GM18519 (cell line): ENCODE data around the gene ZNF668.
A peak's percentile ranks its signal among the peaks of the same experiment; 100 is the strongest.

Source experiments
- ATAC-seq: cut with Tn5 transposase; IDR thresholded peaks from one replicate; pipeline ENCODE4 v1.9.1; 2021; ENCODE audit warnings: mild to moderate bottlenecking, moderate library complexity; ENCODE audit not compliant: unreplicated experiment, low FRiP score

ZNF668 gene

DNA sequence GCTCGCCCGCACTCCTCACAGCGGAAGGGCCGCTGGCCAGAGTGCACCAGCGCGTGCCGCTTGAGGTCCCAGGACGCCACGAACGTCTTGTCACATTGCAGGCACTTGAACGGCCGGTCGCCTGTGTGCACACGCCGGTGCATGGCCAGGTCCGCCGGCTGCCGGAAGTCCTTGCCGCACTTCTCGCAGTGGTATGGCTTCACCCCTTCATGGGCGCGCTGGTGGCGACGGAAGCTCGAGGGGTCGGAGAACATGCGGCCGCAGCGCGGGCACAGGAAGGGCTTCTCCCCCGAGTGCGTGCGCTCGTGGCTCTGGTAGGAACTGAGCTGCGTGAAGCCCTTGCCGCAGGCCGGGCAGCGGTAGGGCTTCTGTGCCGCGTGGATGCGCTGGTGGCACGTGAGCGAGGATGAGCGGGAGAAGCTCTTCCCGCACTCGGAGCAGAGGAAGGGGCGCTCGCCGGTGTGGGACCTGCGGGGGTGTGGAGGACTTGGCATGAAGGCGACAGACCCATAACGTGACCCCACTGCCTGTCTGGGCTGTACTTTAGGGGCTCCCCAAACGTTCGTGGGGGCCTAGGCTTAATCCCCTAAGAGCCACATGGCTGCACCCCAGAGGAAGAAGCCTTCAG, 12.1 kb downstream of the ZNF668 start:
- ATAC-seq, result no peak

DNA sequence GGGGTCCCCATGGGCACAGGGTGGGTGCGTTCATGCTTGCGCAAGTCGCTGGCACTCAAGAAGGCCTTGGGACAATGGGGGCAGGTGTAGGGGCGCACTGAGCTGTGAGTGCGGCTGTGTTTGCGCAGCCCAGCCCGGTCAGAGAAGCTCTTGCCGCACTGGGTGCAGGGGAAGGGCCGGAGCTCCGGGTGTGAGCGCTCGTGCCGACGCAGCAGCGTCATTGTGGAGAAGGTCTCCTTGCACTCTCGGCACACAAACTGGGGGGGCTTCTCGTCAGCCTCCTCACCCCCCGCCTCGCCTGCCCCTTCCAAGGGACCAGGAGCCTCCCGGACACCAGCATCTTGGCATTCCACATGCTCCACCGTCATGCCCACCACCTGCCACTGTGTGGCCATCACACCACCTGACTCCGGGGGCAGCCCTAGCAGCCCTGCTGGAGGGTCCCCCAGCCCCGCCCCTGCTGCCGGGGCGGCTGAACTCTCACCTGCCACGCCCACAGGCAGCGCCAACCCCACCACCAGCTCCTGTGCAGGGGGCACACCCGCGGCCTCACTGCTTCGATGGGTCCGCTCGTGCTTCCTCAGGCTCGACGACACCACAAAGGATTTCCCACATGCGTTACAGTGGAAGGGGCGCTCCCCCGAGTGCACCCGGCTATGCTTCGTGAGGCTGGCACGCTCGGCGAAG, 12.8 kb downstream of the ZNF668 start:
- ATAC-seq, result no peak

DNA sequence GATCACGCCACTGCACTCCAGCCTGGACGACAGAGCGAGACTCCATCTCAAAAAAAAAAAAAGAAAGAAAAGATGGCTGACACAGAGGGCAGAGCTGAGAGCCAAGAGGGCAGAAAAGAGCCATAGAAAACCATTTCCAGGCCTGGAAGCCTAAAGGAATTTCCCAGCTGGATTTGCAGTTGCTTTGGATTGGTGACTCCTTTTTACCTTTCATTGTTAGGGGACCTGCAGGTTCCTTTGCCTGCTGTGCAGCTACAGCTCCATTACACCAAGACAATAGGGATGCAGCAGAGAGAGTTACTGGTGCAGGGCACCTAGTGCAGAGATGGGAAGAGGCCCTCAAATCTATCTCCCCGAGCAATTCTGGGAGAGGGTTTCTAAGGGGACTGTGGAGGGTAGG, 18.4 kb downstream of the ZNF668 start:
- no peak for ATAC-seq

DNA sequence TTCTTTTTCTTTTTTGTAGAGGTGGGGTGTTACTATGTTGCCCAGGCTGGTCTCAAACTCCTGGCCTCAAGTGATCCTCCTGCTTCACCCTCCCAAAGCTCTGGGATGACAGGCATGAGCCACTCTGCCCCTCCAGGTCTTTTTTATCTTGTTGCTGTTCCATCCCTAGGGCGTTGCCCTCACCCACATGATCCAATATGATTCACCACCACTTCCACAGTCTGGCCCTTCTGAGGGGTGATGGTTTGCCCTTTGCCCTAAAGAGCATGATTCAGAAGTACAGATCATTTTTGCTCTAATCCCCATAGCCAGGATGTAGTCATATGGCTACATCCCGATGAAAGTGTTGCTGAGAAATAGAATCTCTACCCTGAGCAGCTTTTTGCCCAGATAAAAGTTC, 21.9 kb downstream of the ZNF668 start:
- no peak for ATAC-seq

DNA sequence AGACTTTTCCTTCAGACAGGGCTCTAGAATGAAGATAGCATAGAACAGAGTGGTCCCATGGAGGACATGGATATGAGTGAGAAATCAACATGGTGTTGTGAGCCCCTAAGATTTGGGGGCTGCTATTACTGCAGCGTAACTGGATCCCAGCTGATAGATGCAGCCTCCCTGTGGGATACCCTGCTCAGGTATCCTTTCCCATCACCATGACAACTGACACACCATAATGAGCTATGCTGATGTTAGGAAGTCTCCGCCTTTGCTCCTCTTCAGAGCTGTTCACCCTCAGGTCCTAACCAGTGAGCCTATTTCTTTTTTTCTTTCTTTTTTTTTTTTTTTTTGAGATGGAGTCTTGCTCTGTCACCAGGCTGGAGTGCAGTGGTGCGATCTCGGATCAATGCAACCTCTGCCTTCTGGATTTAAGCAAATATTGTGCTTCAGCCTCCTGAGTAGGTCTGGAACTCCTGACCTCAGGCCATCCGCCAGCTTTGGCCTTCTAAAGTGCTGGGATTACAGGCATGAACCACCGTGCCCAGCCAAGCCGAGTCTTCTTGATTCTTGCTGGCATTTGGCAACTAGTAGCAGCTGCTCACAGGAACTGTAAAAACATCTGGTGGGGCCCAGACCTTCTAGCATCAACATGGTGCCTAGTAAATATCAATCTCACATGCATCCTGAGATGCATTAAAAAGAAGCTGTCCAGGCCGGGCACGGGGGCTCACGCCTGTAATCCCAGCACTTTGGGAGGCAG, 23.6 kb downstream of the ZNF668 start:
- no peak for ATAC-seq

DNA sequence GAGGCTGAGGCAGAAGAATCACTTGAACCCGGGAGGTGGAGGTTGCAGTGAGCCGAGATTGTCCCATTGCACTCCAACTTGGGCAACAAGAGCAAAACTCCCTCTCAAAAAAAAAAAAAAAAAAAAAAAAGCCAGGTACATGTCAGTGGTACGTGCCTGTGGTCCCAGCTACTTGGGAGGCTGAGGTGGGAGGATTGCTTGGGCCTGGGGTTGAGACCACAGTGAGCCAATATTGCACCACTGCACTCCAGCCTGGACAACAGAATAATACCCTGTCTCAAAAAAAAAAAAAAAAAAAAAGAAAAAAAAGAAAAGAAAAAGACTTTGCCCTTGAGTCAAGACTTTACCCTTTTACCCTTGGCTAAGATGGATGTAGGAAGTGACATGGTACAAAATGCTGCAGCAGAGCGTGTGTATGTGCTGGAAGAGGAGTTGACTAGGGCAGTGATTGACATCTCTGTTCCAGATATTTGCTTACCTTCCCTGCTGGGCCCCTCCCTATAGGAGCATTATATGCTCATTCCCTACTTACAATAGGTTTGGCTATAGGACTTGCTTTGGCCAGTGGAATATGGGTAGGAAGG, 30.1 kb downstream of the ZNF668 start:
- no peak for ATAC-seq

DNA sequence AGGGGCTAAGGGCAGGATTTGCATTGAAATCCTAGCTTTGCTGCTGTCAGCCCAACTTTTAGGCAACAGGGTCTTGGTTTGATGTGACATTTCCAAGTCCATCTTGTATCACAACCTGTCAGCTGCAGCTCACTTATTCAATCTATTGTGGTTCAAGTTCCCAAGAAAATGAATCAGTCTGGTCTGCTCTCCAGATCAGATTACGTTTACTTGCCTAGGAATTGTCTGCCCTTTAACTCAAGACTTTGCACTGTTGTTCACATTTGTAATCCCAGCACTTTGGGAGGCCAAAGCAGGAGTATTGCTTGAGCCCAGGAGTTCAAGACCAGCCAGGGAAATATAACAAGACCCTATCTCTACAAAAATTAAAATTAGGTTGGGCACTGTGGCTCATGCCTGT, 30.7 kb downstream of the ZNF668 start:
- no peak for ATAC-seq

DNA sequence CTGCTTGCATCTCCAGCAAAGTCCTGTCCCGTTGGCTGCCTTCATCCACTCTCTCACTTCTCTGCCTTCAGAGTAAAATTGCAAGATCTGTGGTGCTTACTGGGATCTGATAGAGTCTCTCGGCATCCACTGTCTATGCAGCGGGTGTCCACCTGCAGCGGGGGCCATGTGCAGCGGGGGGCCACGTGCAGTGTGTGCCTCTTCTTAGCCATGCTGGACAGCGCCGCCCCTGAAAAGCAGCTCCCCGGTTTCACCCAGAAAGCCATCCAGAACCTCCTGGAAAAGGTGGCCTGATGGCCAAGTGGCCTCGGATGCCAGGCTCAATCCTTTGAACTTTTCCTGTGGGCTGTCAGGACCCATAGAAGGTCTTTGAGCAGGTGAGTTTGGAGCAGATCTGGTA, 31.2 kb downstream of the ZNF668 start:
- no peak for ATAC-seq

DNA sequence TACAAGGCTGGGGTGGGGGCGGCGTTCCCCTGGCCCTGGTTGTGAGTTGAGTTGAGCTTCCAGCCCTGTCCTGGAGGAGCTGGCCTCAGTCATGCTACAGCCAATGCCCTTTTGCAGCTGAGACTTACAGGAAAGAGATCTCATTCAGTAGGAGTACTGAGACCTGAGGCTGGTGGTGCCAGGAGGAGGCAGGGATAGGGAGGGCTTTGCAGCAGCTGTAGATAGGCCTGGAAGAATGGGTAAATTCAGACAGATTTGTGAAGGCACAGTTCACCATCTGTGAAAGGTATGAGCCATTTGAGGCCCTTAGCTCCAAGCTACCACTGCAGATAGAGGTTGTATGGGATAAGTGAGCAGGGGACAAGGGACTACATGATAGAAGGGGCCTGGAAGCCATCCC, 35.0 kb downstream of the ZNF668 start:
- no peak for ATAC-seq

DNA sequence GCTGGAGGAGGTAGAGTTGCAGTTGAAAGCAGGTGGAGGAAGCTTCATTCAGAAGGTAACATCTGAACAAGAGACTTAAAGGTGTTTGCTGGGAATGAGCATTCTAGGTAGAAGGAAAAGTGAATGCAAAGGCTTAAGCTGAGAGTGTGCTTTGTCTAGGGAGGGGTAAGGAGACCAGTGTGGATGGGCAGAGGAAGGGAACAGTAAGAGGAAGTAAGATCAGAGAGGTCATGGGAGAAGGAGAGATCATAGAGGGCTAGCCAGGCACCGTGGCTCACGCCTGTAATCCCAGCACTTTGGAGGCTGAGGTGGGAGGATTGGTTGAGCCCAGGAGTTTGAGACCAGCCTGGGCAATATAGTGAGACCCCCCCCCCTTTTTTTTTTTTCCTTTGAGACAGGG, 37.3 kb downstream of the ZNF668 start:
- no peak for ATAC-seq

DNA sequence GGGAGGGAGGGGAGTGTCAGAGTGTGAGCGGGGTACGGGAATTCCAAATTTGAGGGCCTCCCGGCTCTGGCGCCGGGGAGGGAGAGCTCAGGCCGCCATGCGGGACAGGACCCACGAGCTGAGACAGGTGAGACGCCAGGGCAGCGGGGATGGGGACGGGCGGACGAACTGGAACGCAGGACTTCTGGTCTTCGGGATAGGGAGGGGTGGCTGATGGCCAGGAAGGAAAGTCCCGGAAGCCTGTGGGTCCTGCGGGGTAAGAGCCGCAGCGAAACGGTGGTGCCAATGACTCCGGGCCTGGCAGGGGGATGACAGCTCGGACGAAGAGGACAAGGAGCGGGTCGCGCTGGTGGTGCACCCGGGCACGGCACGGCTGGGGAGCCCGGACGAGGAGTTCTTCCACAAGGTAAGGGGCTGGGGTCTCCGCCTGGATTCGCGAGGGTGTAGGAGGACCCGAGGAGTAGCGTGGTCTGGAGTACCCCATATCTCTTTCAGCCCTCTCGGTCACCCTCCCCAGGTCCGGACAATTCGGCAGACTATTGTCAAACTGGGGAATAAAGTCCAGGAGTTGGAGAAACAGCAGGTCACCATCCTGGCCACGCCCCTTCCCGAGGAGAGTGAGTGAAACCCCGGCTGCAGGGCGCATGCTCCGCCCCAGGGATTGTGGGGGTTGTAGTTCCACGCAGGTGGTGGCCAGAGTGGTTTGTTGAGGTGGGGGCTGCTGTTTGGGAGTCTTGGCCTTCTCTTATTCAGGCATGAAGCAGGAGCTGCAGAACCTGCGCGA, 40.1 kb downstream of the ZNF668 start:
- ATAC-seq, result peak; percentile 28

DNA sequence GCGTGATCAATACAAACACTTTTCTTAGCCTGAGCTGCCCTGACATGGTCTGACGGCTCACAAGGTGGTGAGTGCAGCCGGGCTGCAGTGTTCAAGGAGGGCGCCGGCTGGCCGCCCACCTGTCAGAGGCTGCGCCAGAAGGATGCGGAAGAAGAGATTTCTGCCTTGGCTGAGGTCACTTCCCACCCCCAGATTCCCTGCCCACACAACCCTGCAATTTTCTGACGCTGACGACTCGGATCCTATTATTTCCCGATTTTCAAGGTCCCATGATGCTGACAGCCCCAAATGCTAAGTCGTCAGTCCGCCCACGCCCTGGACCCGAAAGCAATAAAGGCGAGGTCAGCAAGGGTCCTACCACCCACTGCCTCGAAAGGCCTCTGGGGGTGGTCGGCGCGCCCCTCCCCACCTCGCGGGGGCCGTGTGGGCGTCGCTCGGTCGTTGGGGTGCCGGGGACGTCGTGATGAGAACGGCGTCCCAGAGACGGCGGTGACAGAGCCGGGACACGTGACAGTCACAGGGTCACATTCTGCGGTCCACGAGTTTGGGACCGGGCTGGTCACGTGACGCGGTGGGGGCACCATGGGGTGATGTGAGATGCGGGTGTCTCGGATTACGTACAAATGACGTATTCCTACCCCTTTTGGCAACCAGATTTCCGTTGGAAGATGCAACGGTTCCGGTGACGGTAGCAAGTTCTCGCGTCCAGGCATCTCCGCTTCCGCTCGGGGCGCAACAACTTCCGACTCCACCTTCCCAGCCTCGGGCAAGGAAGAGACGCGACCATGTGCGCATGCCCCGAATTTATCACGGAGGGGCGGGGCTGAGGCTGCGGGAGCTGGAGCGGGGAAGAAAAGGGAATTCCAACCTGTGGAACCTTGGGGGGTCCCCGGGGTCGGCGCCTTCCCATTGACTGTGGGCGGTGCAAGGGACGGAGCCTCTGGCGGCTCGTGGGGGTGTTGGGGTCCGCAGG, 41.0 kb downstream of the ZNF668 start, which contains the start of gene STX4:
Gene STX4 (plus strand): TSS at position 823 of the 973 bp plus-strand sequence. CDS start 248 bp downstream, outside the sequence.
- ATAC-seq, result peak; percentile 74

DNA sequence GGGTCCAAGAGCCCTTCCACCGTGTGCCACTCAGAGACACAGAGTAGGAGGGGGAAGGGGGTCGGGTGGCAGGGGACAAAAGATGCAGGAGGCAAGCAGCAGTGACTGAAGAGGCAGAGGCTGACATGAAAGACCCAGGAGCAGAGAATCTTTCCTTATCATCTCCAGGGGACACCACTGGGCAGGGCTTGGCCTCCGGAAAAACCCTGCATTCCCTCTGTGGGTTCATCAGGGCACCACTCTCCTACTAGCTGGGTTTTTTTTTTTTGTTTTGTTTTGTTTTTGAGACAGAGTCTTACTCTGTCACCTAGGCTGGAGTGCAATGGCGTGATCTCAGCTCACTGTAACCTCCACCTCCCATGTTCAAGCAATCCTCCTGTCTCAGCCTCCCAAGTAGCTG, 42.8 kb downstream of the ZNF668 start:
- ATAC-seq, result no peak

DNA sequence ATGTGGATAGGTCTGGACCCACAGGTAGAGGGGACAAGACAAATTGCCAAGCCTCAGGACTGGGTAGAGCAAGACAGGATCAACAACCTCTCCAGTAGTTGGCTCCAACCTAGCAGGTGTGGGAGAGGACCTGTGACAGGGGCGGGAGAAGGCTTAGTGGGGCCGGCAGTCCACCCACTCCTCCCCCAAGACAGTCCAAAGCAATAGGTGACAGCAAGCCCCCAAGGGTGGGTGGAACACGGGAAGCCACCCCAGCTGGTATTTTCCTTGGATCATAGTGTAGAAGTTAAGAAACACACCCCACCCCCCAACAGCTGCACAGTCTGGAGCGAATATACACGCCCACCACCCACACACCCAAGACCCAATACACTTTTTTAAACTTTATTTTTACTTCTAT, 44.8 kb downstream of the ZNF668 start:
- ATAC-seq, result no peak

DNA sequence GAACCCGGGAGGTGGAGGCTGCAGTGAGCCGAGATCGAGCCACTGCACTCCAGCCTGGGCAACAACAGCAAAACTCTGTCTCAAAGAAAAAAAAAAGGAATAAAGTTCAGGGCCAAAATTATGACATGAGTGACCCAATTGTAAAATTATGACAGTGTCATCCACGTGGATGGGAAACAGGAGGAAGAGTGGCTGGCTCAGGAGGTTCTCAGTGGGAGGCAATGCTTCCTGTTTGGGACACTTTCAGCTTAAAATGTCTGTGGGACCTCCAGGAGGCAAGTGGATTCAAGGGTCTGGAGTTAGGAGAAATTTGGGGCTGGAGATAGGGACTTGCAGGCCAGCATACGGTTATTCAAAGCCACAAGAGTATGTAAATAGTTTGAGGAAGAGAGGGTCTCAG, 48.7 kb downstream of the ZNF668 start:
- ATAC-seq, result no peak

DNA sequence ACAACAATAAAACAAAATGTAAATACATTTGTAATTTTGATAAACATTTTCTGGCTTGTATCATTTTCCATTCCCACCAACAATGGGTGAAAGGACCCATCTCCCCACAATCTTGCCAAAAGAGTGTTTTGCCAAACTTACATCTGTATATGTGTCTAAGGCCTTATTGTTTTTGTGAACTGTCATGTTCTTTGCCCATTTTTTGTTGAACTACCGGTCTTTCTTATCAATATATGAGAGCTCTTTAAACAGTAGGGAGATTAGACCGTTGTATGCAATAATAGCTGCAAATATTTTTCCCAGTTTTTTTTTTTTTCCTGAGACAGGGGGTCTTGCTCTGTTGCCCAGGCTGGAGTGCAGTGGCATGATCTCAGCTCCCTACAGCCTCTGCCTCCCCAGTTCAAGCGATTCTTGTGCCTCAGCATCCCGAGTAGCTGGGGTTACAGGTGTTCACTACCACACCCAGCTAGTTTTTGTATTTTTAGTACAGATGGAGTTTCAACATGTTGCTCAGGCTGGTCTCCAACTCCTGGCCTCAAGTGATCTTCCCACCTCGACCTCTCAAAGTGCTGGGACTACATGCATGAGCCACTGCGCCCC, 50.3 kb downstream of the ZNF668 start:
- no peak for ATAC-seq

DNA sequence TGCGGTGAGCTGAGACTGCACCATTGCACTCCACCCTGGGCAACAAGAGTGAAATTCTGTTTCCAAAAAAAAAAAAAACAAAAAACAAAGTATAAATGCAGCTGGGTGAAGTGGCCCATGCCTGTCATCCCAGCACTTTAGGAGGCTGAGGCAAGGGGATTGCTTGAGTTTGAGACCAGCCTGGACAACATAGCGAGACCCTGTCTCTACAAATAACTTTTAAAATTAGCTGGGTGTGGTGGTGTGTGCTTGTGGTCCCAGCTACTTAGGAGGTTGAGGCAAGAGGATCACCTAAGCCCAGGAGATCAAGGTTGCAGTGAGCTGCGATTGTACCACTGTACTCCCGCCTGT, 50.8 kb downstream of the ZNF668 start:
- ATAC-seq, result no peak

DNA sequence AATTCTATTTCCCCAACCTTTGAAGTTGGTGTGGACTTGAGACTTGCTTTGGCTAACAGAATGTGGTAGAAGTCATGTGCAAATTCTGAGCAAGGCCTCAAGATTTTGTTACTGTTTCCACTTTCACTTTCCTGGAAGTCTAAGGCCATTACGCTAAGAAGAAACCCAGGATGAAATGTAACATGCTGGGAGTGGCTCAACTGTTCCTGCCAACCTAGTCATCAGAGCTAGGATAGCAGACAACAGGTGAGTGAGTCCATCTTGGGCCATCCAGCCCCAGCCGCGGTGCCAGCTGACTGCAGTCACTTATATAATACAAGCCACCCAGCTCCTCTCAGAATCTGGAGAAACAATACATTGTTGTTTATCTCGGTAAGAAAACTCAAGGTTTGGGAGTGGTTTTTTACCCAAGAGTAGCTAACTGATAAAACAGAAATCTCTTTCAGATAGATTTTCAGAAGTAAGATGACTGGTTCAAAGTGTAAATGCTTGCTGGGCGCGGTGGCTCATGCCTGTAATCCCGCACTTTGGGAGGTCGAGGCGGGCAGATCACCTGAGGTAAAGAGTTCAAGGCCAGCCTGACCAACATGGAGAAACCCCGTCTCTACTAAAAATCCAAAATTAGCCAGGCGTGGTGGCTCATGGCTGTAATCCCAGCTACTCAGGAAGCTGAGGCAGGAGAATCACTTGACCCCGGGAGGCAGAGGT, 51.3 kb downstream of the ZNF668 start:
- ATAC-seq, result no peak

DNA sequence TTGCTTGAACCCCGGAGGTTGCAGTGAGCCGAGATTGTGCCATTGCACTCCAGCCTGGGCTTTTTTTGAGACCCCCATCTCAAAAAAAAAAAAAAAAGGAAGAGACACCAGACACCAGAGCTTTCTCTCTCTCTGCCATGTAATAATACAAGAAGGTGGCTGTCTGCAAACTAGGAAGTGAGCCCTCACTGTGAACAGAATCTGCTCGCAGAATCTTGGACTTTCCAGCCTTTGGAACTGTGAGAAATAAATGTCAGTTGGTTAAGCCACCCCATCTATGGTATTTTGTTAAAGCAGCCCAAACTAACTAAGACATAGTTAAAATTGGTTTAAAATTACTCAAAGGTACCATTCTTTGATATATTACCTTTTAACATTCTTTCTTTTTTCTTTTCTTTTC, 53.5 kb downstream of the ZNF668 start:
- ATAC-seq, result no peak
